Esophagus squamous epithelium (tissue), 5 donors: Measurements from ENCODE around the gene SRP19. TPM values are rescaled to one million over a fixed set of nuclear protein-coding genes. Genes with fewer than 3 reads are reported as not detected.
"Not testable (repeated sequence)": the region's sequence is repeated elsewhere in the genome, so short reads cannot be mapped to it uniquely, and the experiment has no call there.

Experiments
- DNase-seq: peaks from one replicate; lab custom pipeline; 2025; lab: John Stamatoyannopoulos, UW
- H3K27ac ChIP-seq, 4 donors: fragments of 200-600 bp; sonication (generic); one replicate each; pipeline ENCODE4 v1.5.1; 2016 to 2019; ENCODE audit warnings: mild to moderate bottlenecking in 1 of 4
- H3K27me3 ChIP-seq, 4 donors: fragments of 200-600 bp; sonication (generic); 1 replicate in 3 of 4; 2 replicates in 1 of 4; pipeline versions ENCODE4 v1.5.1 to v1.6.0; 2017 to 2021; ENCODE audit warnings: antibody characterized with exemption in 1 of 4
- H3K36me3 ChIP-seq, 3 donors: fragments of 200-600 bp; sonication (generic); one replicate each; pipeline ENCODE4 v1.5.1; 2016 to 2019
- H3K4me1 ChIP-seq, 3 donors: fragments of 200-600 bp; sonication (generic); one replicate each; pipeline ENCODE4 v1.5.1; 2017 to 2019
- H3K4me3 ChIP-seq, 4 donors: fragments of 200-600 bp; sonication (generic); 1 replicate in 3 of 4; 2 replicates in 1 of 4; pipeline ENCODE4 v1.5.1; 2016 to 2019; ENCODE audit warnings: mild to moderate bottlenecking in 2 of 4, moderate library complexity in 1 of 4
- H3K9me3 ChIP-seq, 3 donors: fragments of 200-600 bp; sonication (generic); one replicate each; pipeline ENCODE4 v1.5.1; 2016 to 2019
- POLR2A ChIP-seq, 4 donors: fragments of 450-650 bp; IDR thresholded peaks; one replicate each; pipeline ENCODE4 v1.6.1; 2017; ENCODE audit warnings: antibody characterized with exemption in 4 of 4, mild to moderate bottlenecking in 4 of 4, moderate library complexity in 3 of 4
- WGBS, 2 donors: methylation state at CpG; one replicate each; pipeline ENCODE4 v1.1.5; 2018; 5-methylcytosine and 5-hydroxymethylcytosine counted together
- intact Hi-C: fragments of 100-400 bp; cut with DNase I; formaldehyde crosslinking; loops from one replicate; pipeline ENCODE4 v1.15.0; 2022
- total RNA-seq, 4 donors: library from RNA; depleted of rRNA; stranded (reverse); fragments of >200 nt; gene quantifications; one replicate each; pipeline ENCODE4 v1.1.0, GENCODE V29; 2016
- TF ChIP-seq, protein P1 (sequence below), 6 experiments: fragments of 450-650 bp in 4 of 6; fragments of 200-600 bp in 2 of 6; sonication (generic) in 2 of 6; IDR thresholded peaks; one replicate each; pipeline ENCODE4 v1.5.1; 2016 to 2019; ENCODE audit warnings: antibody characterized with exemption in 6 of 6, mild to moderate bottlenecking in 4 of 6, moderate library complexity in 4 of 6
- donor health status: DM: yes; HTN: yes; CAD: no.

SRP19 gene
- total RNA-seq, 4 donors from 2014 or later = 34.3 to 81.0 (median 52.5) TPM

DNA sequence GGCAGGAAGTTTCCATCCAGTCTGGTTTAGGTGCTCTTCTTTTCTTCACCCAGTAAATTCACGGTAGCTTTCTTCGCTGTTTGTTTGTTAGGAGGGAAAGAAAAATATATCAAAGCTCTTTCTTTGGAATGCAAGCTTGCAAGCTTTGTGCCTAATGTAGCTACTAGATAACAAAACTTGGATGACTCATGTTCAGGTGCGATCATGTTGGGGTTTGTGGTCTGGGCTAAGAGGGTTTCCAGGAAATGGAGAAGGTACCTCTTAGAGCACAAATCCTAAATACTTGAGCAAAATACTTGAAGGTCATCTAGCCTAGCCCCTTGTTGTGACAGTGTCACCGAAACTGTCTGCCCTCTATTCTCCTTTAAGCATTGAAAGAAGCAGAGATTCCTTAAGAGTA lies 17.7 kb downstream of the SRP19 start:
- TF ChIP-seq, protein P1, sequence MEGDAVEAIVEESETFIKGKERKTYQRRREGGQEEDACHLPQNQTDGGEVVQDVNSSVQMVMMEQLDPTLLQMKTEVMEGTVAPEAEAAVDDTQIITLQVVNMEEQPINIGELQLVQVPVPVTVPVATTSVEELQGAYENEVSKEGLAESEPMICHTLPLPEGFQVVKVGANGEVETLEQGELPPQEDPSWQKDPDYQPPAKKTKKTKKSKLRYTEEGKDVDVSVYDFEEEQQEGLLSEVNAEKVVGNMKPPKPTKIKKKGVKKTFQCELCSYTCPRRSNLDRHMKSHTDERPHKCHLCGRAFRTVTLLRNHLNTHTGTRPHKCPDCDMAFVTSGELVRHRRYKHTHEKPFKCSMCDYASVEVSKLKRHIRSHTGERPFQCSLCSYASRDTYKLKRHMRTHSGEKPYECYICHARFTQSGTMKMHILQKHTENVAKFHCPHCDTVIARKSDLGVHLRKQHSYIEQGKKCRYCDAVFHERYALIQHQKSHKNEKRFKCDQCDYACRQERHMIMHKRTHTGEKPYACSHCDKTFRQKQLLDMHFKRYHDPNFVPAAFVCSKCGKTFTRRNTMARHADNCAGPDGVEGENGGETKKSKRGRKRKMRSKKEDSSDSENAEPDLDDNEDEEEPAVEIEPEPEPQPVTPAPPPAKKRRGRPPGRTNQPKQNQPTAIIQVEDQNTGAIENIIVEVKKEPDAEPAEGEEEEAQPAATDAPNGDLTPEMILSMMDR (IDR thresholded peaks at IDR 0.05) = no peak
- no peak for TF ChIP-seq POLR2A (IDR thresholded peaks at IDR 0.05)
- Histone ChIP-seq H3K27me3 (no peaks in the 10 kb centered on the region), H3K27ac (no peak overlapping the region), H3K36me3 (peaks cover 0 to 96% (median 5%) of the 10 kb centered on the region in 3 donors), H3K9me3 (no peaks in the 10 kb centered on the region), H3K4me1 (peaks cover 0 to 13% (median 6%) of the 10 kb centered on the region in 3 donors), H3K4me3 (no peak overlapping the region)
- WGBS, 2 donors = 27 to 55% methylated on average over 4 of the region's 4 CpGs
- DNase-seq = no peak
- intact Hi-C loops = no loop called here

DNA sequence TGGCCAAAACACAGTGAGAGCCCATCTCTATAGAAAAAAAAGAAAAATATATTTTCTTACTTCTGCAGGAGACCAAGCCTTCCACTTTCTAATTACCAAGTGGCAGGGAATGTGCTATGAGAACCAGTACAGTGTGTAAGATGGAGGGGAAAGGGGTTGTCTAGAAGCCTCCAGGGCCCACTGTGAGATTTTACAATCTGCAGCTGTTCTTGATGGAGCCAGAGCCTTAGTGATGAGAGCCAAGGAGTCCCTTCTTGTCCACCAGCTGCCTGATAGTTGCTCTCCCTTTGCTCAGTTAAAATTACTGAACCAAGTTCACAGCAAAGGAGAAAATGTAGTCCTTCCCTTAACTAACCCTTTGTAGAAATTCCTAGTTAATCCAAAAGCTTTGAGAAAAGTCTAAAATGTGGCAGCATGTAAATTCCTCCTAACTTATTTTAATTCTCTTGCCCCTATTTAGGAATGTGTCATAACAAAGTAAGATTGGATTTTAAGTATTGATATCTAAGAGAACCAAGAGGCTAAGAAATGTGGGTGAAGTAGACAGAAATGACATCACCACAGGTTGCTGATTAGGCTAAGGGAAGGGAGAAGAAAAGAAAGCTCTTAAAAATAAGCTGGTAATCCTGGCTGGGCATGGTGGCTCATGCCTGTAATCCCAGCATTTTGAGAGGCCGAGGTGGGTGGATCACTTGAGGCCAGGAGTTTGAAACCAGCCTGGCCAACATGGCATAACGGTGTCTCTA lies 19.3 kb downstream of the SRP19 start:
- DNase-seq = no peak
- H3K9me3 ChIP-seq = no peaks in the 10 kb centered on the region
- H3K36me3 ChIP-seq = peaks cover 5 to 97% (median 11%) of the 10 kb centered on the region in 3 donors
- intact Hi-C loops = no loop called here
- no peaks in the 10 kb centered on the region for H3K27me3 ChIP-seq
- H3K4me3 ChIP-seq = no peak overlapping the region
- peaks cover 0 to 19% (median 6%) of the 10 kb centered on the region in 3 donors for H3K4me1 ChIP-seq
- 49 to 60% methylated on average over 2 of the region's 2 CpGs for whole genome bisulfite sequencing, 2 donors
- no peak overlapping the region for H3K27ac ChIP-seq
- no peak for TF ChIP-seq POLR2A (IDR thresholded peaks at IDR 0.05)
- TF ChIP-seq, protein P1 (IDR thresholded peaks at IDR 0.05) = no peak

DNA sequence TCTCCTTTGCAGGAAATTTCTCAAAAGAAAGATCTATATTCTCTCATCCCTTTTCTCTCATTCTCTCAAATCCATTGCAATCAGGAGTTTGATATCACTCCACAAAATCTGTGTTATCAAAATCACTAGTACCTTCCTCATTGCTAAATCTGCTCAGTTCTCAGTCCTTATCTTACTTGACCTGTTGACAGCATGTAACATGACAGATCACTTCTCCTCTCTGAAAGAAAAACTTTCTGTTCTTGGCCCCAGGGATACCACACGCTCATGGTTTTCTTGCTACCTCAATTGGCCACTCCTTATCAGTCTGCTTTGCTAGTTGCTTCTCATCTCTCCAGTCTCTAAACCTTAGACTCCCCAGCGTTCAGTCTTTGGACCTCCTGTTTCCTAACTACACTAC lies 22.1 kb downstream of the SRP19 start:
- intact Hi-C loops = no loop called here
- H3K36me3 ChIP-seq = peaks cover 18 to 96% (median 19%) of the 10 kb centered on the region in 3 donors

DNA sequence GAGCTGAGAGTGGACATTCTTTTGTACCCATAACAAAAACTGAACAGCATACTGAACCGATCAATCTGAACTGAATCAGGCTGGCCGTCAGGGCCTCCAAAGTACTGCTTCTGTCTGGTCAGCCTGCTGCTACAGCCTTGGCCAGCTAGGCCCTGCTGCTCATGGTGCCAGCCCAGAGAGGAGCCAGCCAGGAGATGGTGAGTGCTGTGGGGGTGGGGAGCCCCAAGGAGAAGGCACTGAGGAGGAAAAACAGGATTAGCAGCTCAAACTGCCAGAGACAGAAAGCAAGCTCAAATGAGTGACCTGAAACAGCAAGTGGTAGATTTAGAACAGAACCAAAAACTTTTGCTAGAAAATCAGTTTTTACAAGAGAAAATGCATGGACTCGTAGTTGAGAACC lies 23.9 kb downstream of the SRP19 start:
- H3K4me1 ChIP-seq = peaks cover 0 to 6% (median 0%) of the 10 kb centered on the region in 3 donors
- H3K36me3 ChIP-seq = peaks cover 18 to 88% (median 19%) of the 10 kb centered on the region in 3 donors
- no peaks in the 10 kb centered on the region for H3K9me3 ChIP-seq
- intact Hi-C loops = no loop called here
- H3K27me3 ChIP-seq = no peaks in the 10 kb centered on the region
- no peak for DNase-seq
- H3K27ac ChIP-seq = no peak overlapping the region
- H3K4me3 ChIP-seq = no peak overlapping the region
- 82 to 85% methylated on average over 3 of the region's 3 CpGs for WGBS, 2 donors
- TF ChIP-seq POLR2A (IDR thresholded peaks at IDR 0.05) = no peak
- TF ChIP-seq, protein P1 (IDR thresholded peaks at IDR 0.05) = no peak

More for the DNA sequence above, 22.1 kb downstream of the SRP19 start:
- H3K27me3 ChIP-seq = no peaks in the 10 kb centered on the region
- H3K9me3 ChIP-seq = no peaks in the 10 kb centered on the region
- TF ChIP-seq, protein P1 (IDR thresholded peaks at IDR 0.05) = no peak
- no peak for TF ChIP-seq POLR2A (IDR thresholded peaks at IDR 0.05)
- peaks cover 0 to 16% (median 6%) of the 10 kb centered on the region in 3 donors for H3K4me1 ChIP-seq
- 95 to 97% methylated on average over 2 of the region's 2 CpGs for WGBS, 2 donors
- H3K27ac ChIP-seq = no peak overlapping the region
- H3K4me3 ChIP-seq = no peak overlapping the region
- no peak for DNase-seq

- TF ChIP-seq POLR2A (IDR thresholded peaks at IDR 0.05) = no peak
- TF ChIP-seq, protein P1 (IDR thresholded peaks at IDR 0.05) = no peak
- H3K36me3 ChIP-seq = peaks cover 18 to 84% (median 19%) of the 10 kb centered on the region in 3 donors
- no peak overlapping the region for H3K27ac ChIP-seq
- no peak for DNase-seq
- H3K27me3 ChIP-seq = no peaks in the 10 kb centered on the region
- H3K4me1 ChIP-seq = peaks cover 0 to 6% (median 0%) of the 10 kb centered on the region in 3 donors
- WGBS, 2 donors = 60% methylated on average over 2 of the region's 4 CpGs; no CpG with 5 or more reads in 1 of the 2 donors
- H3K9me3 ChIP-seq = no peaks in the 10 kb centered on the region
- H3K4me3 ChIP-seq = no peak overlapping the region
- intact Hi-C loops = no loop called here
These were observed 25.9 kb downstream of the SRP19 start for GRCh38 chr5:112886975-112887374.

GRCh38 chr5:112892066-112892465 lies 31.0 kb downstream of the SRP19 start:
- H3K27me3 ChIP-seq, H3K4me3 ChIP-seq, intact Hi-C loops, H3K27ac ChIP-seq, H3K4me1 ChIP-seq, H3K9me3 ChIP-seq, DNase-seq: not testable (repeated sequence)
- peaks cover 0 to 80% (median 6%) of the 10 kb centered on the region in 3 donors for H3K36me3 ChIP-seq
- WGBS, 2 donors = 86 to 87% methylated on average over 8 of the region's 8 CpGs
